K562 (cell line): ENCODE measurements around the gene NOL4L. TPM values are rescaled to one million over a fixed set of nuclear protein-coding genes. Genes with fewer than 3 reads are reported as not detected.
A peak's percentile ranks its signal among the peaks of the same experiment; 100 is the strongest.

Experiments
- HOMEZ ChIP-seq: fragments of 250-450 bp; sonication (Bioruptor Pico); IDR thresholded peaks from 2 replicates; pipeline ENCODE4 v1.4.0; 2020; ENCODE audit warnings: mild to moderate bottlenecking, moderate library complexity
- MGA ChIP-seq: fragments of 450-650 bp; IDR thresholded peaks from 2 replicates; pipeline ENCODE4 v1.6.1; 2016; ENCODE audit warnings: mild to moderate bottlenecking, moderate library complexity
- RAD51 ChIP-seq: fragments of 450-650 bp; IDR thresholded peaks from 2 replicates; pipeline ENCODE4 v1.7.1; 2016; ENCODE audit warnings: low read depth, mild to moderate bottlenecking, borderline replicate concordance
- SLC30A9 ChIP-seq: fragments of 250-450 bp; sonication (Bioruptor Pico); IDR thresholded peaks from 2 replicates; pipeline ENCODE4 v1.8.0; 2022; ENCODE audit warnings: mild to moderate bottlenecking, moderate library complexity
- USF1 ChIP-seq: sonication (generic); formaldehyde crosslinking; IDR thresholded peaks from 2 replicates; pipeline ENCODE4 v1.9.0; 2022; ENCODE audit warnings: mild to moderate bottlenecking, missing genetic modification reagents
- USF2 ChIP-seq: sonication (generic); formaldehyde crosslinking; IDR thresholded peaks from 2 replicates; pipeline ENCODE4 v1.5.0; 2020; ENCODE audit warnings: missing genetic modification reagents
- ZNF143 ChIP-seq: sonication (generic); formaldehyde crosslinking; IDR thresholded peaks from 2 replicates; pipeline ENCODE4 v1.9.0; 2022; ENCODE audit warnings: mild to moderate bottlenecking, missing genetic modification reagents
- ZNF740 ChIP-seq, 3 experiments: fragments of 200-800 bp in 1 of 3; sonication (Bioruptor generic) in 1 of 3; sonication (generic) in 1 of 3; formaldehyde crosslinking in 1 of 3; IDR thresholded peaks; 2 replicates each; pipeline versions ENCODE4 v1.6.1 to v1.8.0; 2016 to 2022; ENCODE audit warnings: mild to moderate bottlenecking in 2 of 3, missing compliant biosample characterization in 2 of 3, missing genetic modification characterization in 2 of 3, missing genetic modification reagents in 1 of 3
- polyA plus RNA-seq, 8 experiments: library from polyadenylated mRNA; depleted of rRNA in 4 of 8; stranded (reverse) in 5 of 8; unstranded in 3 of 8; fragments of >200 nt; fragmentation: Nextera tagmentation in 2 of 8; fragmentation: Illumina TruSeq in 1 of 8; extraction: Ambion mirVana in 2 of 8; extraction: Trizol in 1 of 8; gene quantifications; 2 replicates each; pipeline versions ENCODE4 v1.2.1 to v1.2.3, GENCODE V29; 2011 to 2014; ENCODE audit warnings: inconsistent platforms in 1 of 8, missing spikeins in 1 of 8
- total RNA-seq, 7 experiments: library from RNA; depleted of rRNA in 6 of 7; stranded (reverse); fragments of >200 nt in 6 of 7; fragmentation: Illumina TruSeq in 2 of 7; extraction: Trizol in 2 of 7; gene quantifications; 2 replicates each; pipeline versions ENCODE4 v1.2.1 to v1.2.3, GENCODE V29; 2011 to 2021; ENCODE audit warnings: low replicate concordance in 1 of 7

The NOL4L gene
- total and polyA plus RNA-seq, 9 of the 15 experiments (the other 6 are each of a cell fraction or from before 2014, with no cell fraction given) = 5.1 to 36.2 (median 13.6) TPM

GRCh38 chr20:32539026-32539816, 45.9 kb downstream of the NOL4L start (continued):
- TF ChIP-seq MGA (peak; percentile 39), ZNF143 (no peak), USF1 (CRISPR knock-in tag) (peak; percentile 91), RAD51 (peak; percentile 89), USF2 (CRISPR knock-in tag) (peak; percentile 79), SLC30A9 (CRISPR knock-in tag) (no peak), ZNF740 (CRISPR knock-in tag; IDR thresholded peaks at IDR 0.05) (no peak), ZNF740 (tag; IDR thresholded peaks at IDR 0.05) (peak in 1 of 2 experiments; percentile 38; a peak in 1 of 4 replicates), HOMEZ (CRISPR knock-in tag) (no peak)
